Ascending aorta (tissue), 2 donors: ENCODE data around the gene TCF4. TPM values are rescaled to one million over a fixed set of nuclear protein-coding genes. Genes with fewer than 3 reads are reported as not detected.

ENCODE experiments used
- DNase-seq, 2 donors: peaks; one replicate each; pipeline ENCODE4 v3.0.0-alpha.2; 2019; ENCODE audit warnings: low spot score in 2 of 2
- H3K27ac ChIP-seq, 2 donors: fragments of 200-600 bp; sonication (generic); one replicate each; pipeline ENCODE4 v1.5.1; 2016 to 2017; ENCODE audit warnings: mild to moderate bottlenecking in 1 of 2
- H3K27me3 ChIP-seq: fragments of 200-600 bp; sonication (generic); one replicate; pipeline ENCODE4 v1.5.1; 2017
- H3K36me3 ChIP-seq, 2 donors: fragments of 200-600 bp; sonication (generic); one replicate each; pipeline ENCODE4 v1.5.1; 2016
- H3K4me1 ChIP-seq, 2 donors: fragments of 200-600 bp; sonication (generic); one replicate each; pipeline ENCODE4 v1.5.1; 2016 to 2017; ENCODE audit warnings: mild to moderate bottlenecking in 1 of 2
- H3K4me3 ChIP-seq, 2 donors: fragments of 200-600 bp; sonication (generic); one replicate each; pipeline ENCODE4 v1.5.1; 2016 to 2017; ENCODE audit warnings: mild to moderate bottlenecking in 1 of 2
- H3K9me3 ChIP-seq, 2 donors: fragments of 200-600 bp; sonication (generic); one replicate each; pipeline ENCODE4 v1.5.1; 2016
- intact Hi-C: fragments of 100-400 bp; cut with DNase I; formaldehyde crosslinking; loops from one replicate; pipeline ENCODE4 v1.15.1; 2023
- total RNA-seq: library from RNA; depleted of rRNA; stranded (reverse); fragments of >200 nt; gene quantifications from one replicate; pipeline ENCODE4 v1.1.0, GENCODE V29; 2016
- TF ChIP-seq, protein P1 (sequence below), 3 experiments: fragments of 200-600 bp in 2 of 3; fragments of 450-650 bp in 1 of 3; sonication (generic) in 2 of 3; IDR thresholded peaks; one replicate each; pipeline ENCODE4 v1.5.1; 2016 to 2019; ENCODE audit warnings: antibody characterized with exemption in 3 of 3, mild to moderate bottlenecking in 1 of 3, moderate library complexity in 1 of 3

Gene TCF4
- total RNA-seq, 1 donor from 2014 or later: 180 TPM

DNA sequence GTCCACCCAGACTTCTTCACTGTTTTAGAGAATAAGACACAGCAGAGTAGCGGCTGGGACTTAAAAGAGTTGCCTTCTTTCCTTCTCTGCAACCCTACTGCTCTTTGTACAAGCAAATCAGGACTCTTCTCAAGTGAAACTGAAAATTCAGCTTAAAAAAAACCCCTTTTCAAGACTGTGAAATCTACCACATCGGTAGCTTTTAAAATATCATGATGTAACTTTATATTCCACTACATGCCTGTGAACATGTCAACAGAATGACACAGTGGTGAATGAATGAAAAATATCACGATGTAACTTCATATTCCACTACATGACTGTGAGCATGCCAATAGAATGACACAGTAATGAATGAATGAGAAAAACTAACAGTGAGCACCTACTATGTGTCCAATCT, 53.4 kb downstream of the TCF4 start:
- Histone ChIP-seq H3K27ac (no peak overlapping the region), H3K27me3 (no peaks in the 10 kb centered on the region), H3K36me3 (no peaks in the 10 kb centered on the region), H3K4me3 (no peak overlapping the region), H3K9me3 (no peaks in the 10 kb centered on the region), H3K4me1 (no peaks in the 10 kb centered on the region)
- TF ChIP-seq, protein P1, sequence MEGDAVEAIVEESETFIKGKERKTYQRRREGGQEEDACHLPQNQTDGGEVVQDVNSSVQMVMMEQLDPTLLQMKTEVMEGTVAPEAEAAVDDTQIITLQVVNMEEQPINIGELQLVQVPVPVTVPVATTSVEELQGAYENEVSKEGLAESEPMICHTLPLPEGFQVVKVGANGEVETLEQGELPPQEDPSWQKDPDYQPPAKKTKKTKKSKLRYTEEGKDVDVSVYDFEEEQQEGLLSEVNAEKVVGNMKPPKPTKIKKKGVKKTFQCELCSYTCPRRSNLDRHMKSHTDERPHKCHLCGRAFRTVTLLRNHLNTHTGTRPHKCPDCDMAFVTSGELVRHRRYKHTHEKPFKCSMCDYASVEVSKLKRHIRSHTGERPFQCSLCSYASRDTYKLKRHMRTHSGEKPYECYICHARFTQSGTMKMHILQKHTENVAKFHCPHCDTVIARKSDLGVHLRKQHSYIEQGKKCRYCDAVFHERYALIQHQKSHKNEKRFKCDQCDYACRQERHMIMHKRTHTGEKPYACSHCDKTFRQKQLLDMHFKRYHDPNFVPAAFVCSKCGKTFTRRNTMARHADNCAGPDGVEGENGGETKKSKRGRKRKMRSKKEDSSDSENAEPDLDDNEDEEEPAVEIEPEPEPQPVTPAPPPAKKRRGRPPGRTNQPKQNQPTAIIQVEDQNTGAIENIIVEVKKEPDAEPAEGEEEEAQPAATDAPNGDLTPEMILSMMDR (IDR thresholded peaks at IDR 0.05): no peak
- intact Hi-C loops: no loop called here
- no peak for DNase-seq

DNA sequence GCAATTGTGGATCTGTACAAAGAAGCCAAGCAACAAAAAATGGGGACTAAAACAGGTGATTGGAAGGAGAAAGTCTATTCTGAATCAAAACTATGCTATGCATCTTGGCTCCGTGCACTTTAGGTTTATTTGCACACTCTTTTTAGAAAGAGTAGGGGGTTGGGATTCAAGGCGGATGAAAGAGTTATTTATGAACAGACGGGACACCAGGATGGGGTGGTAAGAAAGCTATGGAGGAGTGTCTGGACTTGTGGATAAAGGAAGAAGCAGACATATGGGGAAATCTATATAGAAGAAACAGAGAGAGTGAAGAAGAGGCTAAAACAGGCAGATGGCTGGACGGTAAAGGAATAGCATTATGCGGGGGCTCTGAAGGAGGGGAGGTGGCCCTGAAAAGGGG, 57.8 kb downstream of the TCF4 start:
- Histone ChIP-seq H3K4me1 (no peaks in the 10 kb centered on the region), H3K27ac (no peak overlapping the region), H3K36me3 (no peaks in the 10 kb centered on the region), H3K9me3 (no peaks in the 10 kb centered on the region), H3K4me3 (no peak overlapping the region), H3K27me3 (no peaks in the 10 kb centered on the region)
- intact Hi-C loops: no loop called here
- TF ChIP-seq, protein P1 (IDR thresholded peaks at IDR 0.05): no peak
- DNase-seq: no peak

DNA sequence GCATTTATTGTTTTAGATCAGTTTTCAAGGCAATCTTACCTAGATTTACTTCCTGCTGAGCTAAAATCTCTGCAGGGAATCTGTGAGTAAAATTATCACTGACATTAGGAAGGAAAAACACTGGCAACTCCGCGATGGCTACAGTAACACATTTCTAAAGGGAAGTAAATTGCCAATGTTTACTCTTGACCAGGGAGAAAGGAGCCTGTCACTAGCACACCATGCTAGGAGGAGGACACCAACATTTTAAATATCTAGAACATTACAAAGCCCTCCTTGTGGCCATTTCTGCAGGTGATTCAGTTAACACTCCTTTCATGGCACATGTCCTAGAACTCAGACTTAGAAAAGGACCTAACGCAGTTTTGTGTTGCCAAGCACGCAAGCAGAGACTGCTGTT, 58.4 kb downstream of the TCF4 start:
- Histone ChIP-seq H3K36me3 (no peaks in the 10 kb centered on the region), H3K9me3 (no peaks in the 10 kb centered on the region), H3K27ac (no peak overlapping the region), H3K4me3 (no peak overlapping the region), H3K27me3 (no peaks in the 10 kb centered on the region), H3K4me1 (no peaks in the 10 kb centered on the region)
- intact Hi-C loops: no loop called here
- DNase-seq: no peak
- TF ChIP-seq, protein P1 (IDR thresholded peaks at IDR 0.05): no peak

DNA sequence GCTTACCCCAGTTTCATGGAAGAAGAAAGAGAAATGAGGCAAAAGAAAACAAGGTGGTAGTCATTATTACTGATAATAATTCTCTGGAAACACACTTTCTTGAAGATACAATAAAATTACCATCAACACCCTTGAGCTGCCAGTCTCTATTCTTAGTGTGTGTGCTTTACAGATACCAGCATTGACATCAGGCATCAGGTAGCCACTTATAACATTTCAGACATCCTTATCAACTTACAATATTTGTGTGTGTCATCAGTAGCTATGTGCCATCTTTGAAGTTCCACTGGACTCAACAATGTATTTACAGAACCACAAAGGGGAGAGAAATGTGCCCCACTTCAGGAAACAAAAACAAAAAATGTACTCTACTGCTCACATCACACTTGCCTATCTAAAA, 62.1 kb downstream of the TCF4 start:
- TF ChIP-seq, protein P1 (IDR thresholded peaks at IDR 0.05): no peak
- intact Hi-C loops: no loop called here

DNA sequence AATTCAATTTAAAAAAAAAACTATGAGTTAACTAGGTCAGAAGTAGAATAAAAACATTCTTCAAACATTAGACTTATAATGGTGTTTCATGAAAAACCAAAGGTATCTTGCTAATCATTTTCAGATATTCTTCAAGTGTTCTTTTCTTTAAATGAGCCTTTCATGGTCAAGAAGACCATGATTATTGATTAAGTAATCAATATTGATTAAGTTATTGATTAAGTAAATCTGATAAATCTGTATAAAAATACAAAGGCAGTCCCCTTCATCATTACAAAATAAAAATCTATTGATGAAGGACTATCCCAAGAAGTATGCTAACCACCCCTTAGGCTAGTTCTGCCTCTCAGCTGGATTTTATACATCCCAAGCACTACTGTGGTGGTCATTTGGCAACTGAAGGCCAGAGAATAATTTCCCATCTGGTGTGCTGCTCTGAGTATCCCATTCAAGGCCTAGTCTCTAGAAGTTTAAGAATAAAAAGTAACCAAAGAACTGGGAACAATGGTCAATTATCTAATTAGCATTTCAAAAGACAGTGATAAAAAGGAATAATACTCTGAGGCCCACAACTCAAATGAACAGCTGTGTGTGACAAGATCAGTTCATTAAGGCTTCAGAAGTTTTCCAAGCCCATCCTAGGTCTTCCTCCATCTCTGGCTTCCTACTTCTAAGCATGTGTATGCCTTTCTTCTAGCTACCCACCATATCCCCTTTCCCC, 63.5 kb downstream of the TCF4 start:
- no peak for DNase-seq
- H3K27ac ChIP-seq: no peak overlapping the region
- no peaks in the 10 kb centered on the region for H3K27me3 ChIP-seq
- no peaks in the 10 kb centered on the region for H3K9me3 ChIP-seq
- H3K4me3 ChIP-seq: no peak overlapping the region
- no peaks in the 10 kb centered on the region for H3K4me1 ChIP-seq
- TF ChIP-seq, protein P1 (IDR thresholded peaks at IDR 0.05): no peak
- H3K36me3 ChIP-seq: no peaks in the 10 kb centered on the region
- intact Hi-C loops: no loop called here

More for the DNA sequence above, 62.1 kb downstream of the TCF4 start:
- no peaks in the 10 kb centered on the region for H3K27me3 ChIP-seq
- no peaks in the 10 kb centered on the region for H3K9me3 ChIP-seq
- DNase-seq: no peak
- no peak overlapping the region for H3K4me3 ChIP-seq
- H3K27ac ChIP-seq: no peak overlapping the region
- no peaks in the 10 kb centered on the region for H3K36me3 ChIP-seq
- H3K4me1 ChIP-seq: no peaks in the 10 kb centered on the region

DNA sequence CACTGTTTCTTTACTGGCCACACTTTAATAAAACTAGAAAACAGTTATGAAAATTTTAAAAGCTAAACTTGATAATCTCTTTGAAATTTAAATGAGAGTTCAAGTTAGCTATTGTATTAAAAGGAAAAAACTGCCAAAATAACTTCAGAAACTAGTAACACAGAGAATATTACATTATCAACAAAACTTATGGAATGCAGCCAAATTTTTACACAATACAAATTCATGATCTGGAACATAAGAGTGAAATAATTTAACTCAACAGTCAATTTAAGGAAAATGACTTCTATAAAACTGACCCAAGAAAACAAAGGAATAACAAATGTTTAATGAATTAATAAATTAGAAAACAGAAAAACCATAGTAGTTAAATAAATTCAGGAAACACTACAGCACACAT, 65.0 kb downstream of the TCF4 start:
- H3K4me1 ChIP-seq: no peaks in the 10 kb centered on the region
- no peaks in the 10 kb centered on the region for H3K27me3 ChIP-seq
- no peaks in the 10 kb centered on the region for H3K9me3 ChIP-seq
- no peak overlapping the region for H3K27ac ChIP-seq
- intact Hi-C loops: no loop called here
- H3K36me3 ChIP-seq: no peaks in the 10 kb centered on the region
- no peak for DNase-seq
- TF ChIP-seq, protein P1 (IDR thresholded peaks at IDR 0.05): no peak
- H3K4me3 ChIP-seq: no peak overlapping the region
